LNCaP clone FGC (cell line): Measurements from ENCODE around the gene GKN1.
A peak's percentile ranks its signal among the peaks of the same experiment; 100 is the strongest.

Experiments
- DNase-seq: peaks from one replicate; pipeline ENCODE4 v3.0.0-alpha.2; 2011; ENCODE audit warnings: low read depth
- H3K4me3 ChIP-seq: 2 replicates; pipeline ENCODE4 v1.5.1; 2011; ENCODE audit warnings: mild to moderate bottlenecking, low read depth, low read length, control low read depth
- TF ChIP-seq, protein P1 (sequence below): IDR thresholded peaks from 2 replicates; pipeline ENCODE4 v1.5.1; 2012; ENCODE audit warnings: mild to moderate bottlenecking; ENCODE audit not compliant: control insufficient read depth, insufficient read depth; ENCODE audit errors: extremely low read depth

GKN1 gene

DNA sequence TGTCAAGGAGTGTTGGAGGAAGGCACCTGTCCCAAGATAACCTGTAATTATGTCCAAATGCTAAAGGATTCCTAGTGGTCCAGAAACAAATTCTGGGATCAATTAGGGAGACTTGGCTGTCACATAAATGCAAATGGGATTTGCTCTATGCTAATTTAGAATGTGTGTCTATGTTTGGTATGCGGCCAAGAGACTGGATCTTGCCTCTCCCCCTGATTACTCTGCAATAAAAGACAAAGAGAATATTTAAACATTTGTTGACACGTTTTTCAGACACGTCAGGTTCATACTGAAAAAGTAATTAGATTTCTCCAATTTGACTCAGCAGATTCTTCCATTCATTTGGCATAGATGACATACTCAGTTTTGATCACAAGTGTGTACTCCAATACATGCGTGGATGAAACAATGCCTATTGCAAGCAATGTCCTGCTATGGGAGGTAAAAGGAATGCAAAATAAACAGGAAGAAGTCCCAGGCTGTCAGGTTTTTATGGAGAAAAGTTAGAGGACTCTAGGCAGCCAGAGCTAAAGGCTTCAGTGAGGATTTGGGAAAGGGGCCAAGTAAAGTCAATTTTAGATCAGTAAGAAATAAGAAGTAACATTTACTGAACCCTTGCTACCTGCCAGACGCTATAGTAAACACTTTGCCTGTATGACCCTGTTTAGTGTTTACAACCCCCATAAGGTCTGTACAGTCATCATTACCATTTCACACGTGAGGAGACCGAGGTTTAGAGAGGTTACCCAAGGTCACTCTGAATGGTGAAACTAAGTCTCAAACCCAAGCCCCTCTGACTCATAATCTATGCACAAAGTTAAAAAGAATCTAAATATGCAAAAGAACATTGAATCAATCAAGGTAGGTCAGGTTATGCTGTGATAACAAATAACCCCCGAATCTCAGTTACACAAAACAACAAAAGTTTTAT, 46.3 kb downstream of the GKN1 start:
- TF ChIP-seq, protein P1, sequence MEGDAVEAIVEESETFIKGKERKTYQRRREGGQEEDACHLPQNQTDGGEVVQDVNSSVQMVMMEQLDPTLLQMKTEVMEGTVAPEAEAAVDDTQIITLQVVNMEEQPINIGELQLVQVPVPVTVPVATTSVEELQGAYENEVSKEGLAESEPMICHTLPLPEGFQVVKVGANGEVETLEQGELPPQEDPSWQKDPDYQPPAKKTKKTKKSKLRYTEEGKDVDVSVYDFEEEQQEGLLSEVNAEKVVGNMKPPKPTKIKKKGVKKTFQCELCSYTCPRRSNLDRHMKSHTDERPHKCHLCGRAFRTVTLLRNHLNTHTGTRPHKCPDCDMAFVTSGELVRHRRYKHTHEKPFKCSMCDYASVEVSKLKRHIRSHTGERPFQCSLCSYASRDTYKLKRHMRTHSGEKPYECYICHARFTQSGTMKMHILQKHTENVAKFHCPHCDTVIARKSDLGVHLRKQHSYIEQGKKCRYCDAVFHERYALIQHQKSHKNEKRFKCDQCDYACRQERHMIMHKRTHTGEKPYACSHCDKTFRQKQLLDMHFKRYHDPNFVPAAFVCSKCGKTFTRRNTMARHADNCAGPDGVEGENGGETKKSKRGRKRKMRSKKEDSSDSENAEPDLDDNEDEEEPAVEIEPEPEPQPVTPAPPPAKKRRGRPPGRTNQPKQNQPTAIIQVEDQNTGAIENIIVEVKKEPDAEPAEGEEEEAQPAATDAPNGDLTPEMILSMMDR, result no peak
- no peak for DNase-seq
- H3K4me3 ChIP-seq, result no peak overlapping the region

DNA sequence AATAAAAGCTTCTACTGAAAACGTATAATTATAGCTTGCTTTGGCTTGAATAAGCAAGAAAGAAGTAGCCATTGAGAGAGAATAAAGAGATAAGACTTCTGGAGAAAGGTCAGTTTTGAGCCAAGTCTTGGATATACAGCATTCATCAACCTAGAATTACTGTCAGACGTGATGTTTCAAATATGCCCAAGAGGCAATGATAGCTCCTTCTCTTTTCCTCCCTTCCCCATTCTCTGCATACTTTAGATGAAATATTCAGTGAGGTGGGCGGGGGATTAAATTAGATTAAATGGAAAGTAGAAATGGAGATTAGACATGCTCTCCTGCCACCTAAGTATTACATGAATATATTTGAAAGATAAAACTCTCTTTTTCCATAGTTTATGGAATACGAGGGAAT, 47.3 kb downstream of the GKN1 start:
- no peak for DNase-seq
- TF ChIP-seq, protein P1, result no peak
- no peak overlapping the region for H3K4me3 ChIP-seq

DNA sequence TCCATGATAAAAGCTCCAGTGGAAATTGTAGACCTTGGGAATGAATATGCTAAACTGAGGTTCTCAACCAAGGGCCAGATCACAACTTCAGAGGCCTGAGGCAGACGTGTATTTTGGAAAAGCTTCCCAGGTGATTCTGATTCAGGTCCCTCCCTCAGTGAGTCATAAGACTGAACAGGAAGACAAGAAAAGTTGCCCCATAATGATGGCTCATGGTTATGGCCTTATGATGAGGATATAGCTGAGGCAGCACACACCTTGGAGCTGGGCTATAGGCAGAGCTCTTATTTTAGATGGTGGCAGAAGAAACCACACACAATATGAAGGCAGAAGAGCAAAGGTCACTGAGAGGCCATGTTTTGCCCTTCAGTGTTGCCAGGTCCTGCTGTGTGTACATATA, 48.1 kb downstream of the GKN1 start:
- TF ChIP-seq, protein P1, result no peak
- H3K4me3 ChIP-seq, result no peak overlapping the region
- DNase-seq, result no peak

DNA sequence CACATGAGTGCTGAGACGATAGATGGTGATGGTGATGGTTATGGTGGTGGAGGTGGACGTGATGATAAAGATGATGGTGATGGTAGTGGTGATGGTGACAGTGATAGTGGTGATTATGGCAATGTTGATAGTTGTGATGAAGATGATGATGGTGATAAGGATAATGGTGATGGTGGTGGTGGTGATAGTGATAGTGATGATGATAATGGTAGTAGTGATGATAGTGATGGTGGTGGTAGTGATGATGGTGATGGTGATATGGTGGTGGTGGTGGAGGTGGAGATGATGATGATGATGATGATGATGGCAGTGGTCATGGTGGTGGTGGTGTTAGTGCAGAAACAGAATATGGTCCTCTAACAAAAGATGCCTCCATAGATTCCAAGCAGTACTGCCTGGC, 48.8 kb downstream of the GKN1 start:
- no peak overlapping the region for H3K4me3 ChIP-seq
- DNase-seq, result no peak
- TF ChIP-seq, protein P1, result no peak

DNA sequence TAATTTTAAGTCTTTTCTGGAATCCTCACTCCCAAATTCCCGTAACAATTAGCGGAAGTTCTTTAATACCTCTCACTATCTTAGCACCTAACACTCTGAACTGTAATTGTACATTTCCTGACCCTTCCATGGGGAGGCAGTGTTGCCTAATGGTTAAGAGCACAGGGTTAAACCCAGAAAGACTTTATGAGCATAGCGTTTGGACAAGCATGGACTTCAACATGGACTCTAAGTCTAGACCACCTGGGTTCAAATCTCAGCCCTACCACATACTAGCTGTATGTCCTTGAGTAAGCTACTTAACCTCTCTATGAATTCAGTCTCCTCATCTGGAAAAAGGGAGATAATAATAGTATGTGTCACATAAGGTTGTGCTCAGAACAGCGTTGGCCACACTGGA, 51.6 kb downstream of the GKN1 start:
- no peak overlapping the region for H3K4me3 ChIP-seq
- TF ChIP-seq, protein P1, result peak; percentile 61
- DNase-seq, result no peak

DNA sequence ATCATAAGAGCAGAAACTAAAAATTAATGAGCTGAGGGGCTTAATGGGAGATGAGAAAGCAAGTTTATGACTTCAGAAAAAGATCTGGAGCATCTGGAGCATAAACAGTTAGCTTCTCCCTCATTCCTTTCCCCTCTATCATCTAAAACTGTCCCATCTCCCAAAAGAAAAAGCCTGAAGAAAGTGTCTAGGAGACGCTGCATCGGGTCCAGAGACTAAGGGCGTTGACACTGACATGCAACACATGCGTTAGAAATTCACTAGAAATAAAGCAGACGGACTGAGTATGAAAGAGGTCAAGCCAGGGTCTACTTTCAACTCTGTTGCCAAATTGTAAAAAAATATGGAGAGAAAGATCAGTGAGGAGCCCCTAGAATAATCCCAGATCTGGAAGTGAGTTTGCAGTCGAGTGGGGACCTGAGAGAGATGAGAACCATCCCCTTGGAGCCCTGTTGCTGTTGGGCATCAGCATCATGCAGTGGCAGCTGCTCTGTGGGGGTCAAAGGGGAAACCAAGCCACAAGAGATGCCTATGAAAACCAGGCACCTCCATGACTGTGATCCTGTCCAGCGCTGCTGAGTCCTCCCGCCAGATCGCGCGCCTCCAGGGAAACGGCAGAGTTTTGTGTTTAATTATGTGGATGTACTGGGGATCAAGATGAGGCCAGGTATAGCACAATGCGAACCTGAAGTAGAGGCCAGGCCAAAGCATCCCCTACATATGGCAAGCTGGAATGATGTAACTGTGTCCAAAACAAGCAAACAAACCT, 52.4 kb downstream of the GKN1 start:
- H3K4me3 ChIP-seq, result no peak overlapping the region
- no peak for DNase-seq
- TF ChIP-seq, protein P1, result no peak
